IMR-90 (cell line): ENCODE data around the gene KCTD3. TPM values are rescaled to one million over a fixed set of nuclear protein-coding genes. Genes with fewer than 3 reads are reported as not detected.

Source experiments
- ATAC-seq: fragments of 200-7000 bp; cut with Tn5 transposase; 2 replicates; pipeline ENCODE4 v1.9.1; 2020; ENCODE audit warnings: low read depth, mild to moderate bottlenecking, moderate library complexity
- BruUV-seq: library from RNA; stranded (reverse); fragments of 400-500 nt; replicated peaks from 2 replicates; lab custom pipeline; 2021; lab: Mats Ljungman, UMichigan
- CTCF ChIA-PET: fragments of 300-600 bp; formaldehyde crosslinking; extraction: SDS; loops from one replicate; lab custom pipeline; 2021; ENCODE audit warnings: antibody characterized with exemption; lab: Yijun Ruan, JAX
- POLR2A ChIA-PET: fragments of 300-600 bp; sonication (Branson Sonifier 250); formaldehyde crosslinking; loops from one replicate; lab custom pipeline; 2022; ENCODE audit warnings: antibody characterized with exemption; ENCODE audit not compliant: unreplicated experiment; lab: Charles Lee
- DNase-seq: peaks from one replicate; pipeline ENCODE4 v3.0.0; 2013
- H2AFZ ChIP-seq: replicated peaks from 2 replicates; pipeline ENCODE3; 2013; ENCODE audit warnings: low read length, mild to moderate bottlenecking; ENCODE audit not compliant: poor library complexity
- H2AK5ac ChIP-seq: 2 replicates; pipeline ENCODE4 v1.6.1; 2013; ENCODE audit warnings: low read depth, low read length, inconsistent platforms
- H2AK9ac ChIP-seq: replicated peaks from 2 replicates; pipeline ENCODE3; 2013; ENCODE audit warnings: mild to moderate bottlenecking, low read depth, low read length, moderate library complexity; ENCODE audit not compliant: poor library complexity
- H2BK120ac ChIP-seq: 2 replicates; pipeline ENCODE4 v1.6.1; 2013; ENCODE audit warnings: low read depth, low read length, inconsistent platforms
- H2BK15ac ChIP-seq: 3 replicates; pipeline ENCODE4 v1.6.1; 2013; ENCODE audit warnings: low read depth, low read length, inconsistent platforms
- H2BK20ac ChIP-seq: 2 replicates; pipeline ENCODE4 v1.6.1; 2013; ENCODE audit warnings: low read depth, mild to moderate bottlenecking, inconsistent platforms, low read length, moderate library complexity
- H2BK5ac ChIP-seq: 2 replicates; pipeline ENCODE4 v1.6.1; 2013; ENCODE audit warnings: mild to moderate bottlenecking, low read depth, low read length, inconsistent platforms; ENCODE audit not compliant: poor library complexity, severe bottlenecking
- H3K14ac ChIP-seq: replicated peaks from 2 replicates; pipeline ENCODE4 v1.6.1; 2013; ENCODE audit warnings: low read depth, low read length, inconsistent platforms
- H3K18ac ChIP-seq: 2 replicates; pipeline ENCODE4 v1.6.1; 2013; ENCODE audit warnings: low read depth, low read length, control low read depth
- H3K23ac ChIP-seq: 2 replicates; pipeline ENCODE4 v1.6.1; 2013; ENCODE audit warnings: low read depth, low read length, inconsistent platforms
- H3K27ac ChIP-seq: 2 replicates; pipeline ENCODE4 v1.5.1; 2013; ENCODE audit warnings: mild to moderate bottlenecking, control low read depth, low read length; ENCODE audit not compliant: insufficient read depth
- H3K27me3 ChIP-seq: 2 replicates; pipeline ENCODE4 v1.6.1; 2013; ENCODE audit warnings: low read length; ENCODE audit not compliant: control insufficient read depth, insufficient read depth
- H3K36me3 ChIP-seq: 2 replicates; pipeline ENCODE4 v1.6.1; 2013; ENCODE audit warnings: low read length, mixed read lengths; ENCODE audit not compliant: control insufficient read depth, insufficient read depth
- H3K4ac ChIP-seq: 2 replicates; pipeline ENCODE4 v1.6.1; 2013; ENCODE audit warnings: low read depth, low read length, inconsistent platforms
- H3K4me1 ChIP-seq: 2 replicates; pipeline ENCODE4 v1.6.1; 2013; ENCODE audit warnings: low read length, mixed read lengths; ENCODE audit not compliant: control insufficient read depth, insufficient read depth
- H3K4me2 ChIP-seq: 2 replicates; pipeline ENCODE4 v1.6.1; 2013; ENCODE audit warnings: low read depth, mild to moderate bottlenecking, control low read depth, low read length, moderate library complexity
- H3K4me3 ChIP-seq: 2 replicates; pipeline ENCODE4 v1.5.1; 2013; ENCODE audit warnings: low read depth, mild to moderate bottlenecking, control low read depth, low read length, moderate library complexity; ENCODE audit not compliant: insufficient read depth
- H3K56ac ChIP-seq: 2 replicates; pipeline ENCODE4 v1.6.1; 2013; ENCODE audit warnings: low read length, inconsistent platforms; ENCODE audit not compliant: insufficient read depth; ENCODE audit errors: extremely low read depth
- H3K79me1 ChIP-seq, 2 experiments: 2 replicates each; pipeline ENCODE4 v1.6.1; 2013; ENCODE audit warnings: low read length in 2 of 2, inconsistent platforms in 1 of 2, low read depth in 1 of 2
- H3K9ac ChIP-seq: 2 replicates; pipeline ENCODE4 v1.6.1; 2013; ENCODE audit warnings: low read depth, low read length, control low read depth
- H3K9me1 ChIP-seq: 2 replicates; pipeline ENCODE4 v1.6.1; 2013; ENCODE audit warnings: low read length, inconsistent platforms; ENCODE audit not compliant: insufficient read depth
- H3K9me3 ChIP-seq: 2 replicates; pipeline ENCODE4 v1.6.1; 2013; ENCODE audit warnings: low read length; ENCODE audit not compliant: control insufficient read depth, insufficient read depth
- H4K20me1 ChIP-seq: 2 replicates; pipeline ENCODE4 v1.6.1; 2013; ENCODE audit warnings: low read length, inconsistent platforms; ENCODE audit not compliant: insufficient read depth
- H4K5ac ChIP-seq: 2 replicates; pipeline ENCODE4 v1.6.1; 2013; ENCODE audit warnings: mild to moderate bottlenecking, low read depth, low read length, control low read depth
- H4K8ac ChIP-seq, 2 experiments: 2 replicates each; pipeline ENCODE4 v1.6.1; 2013; ENCODE audit warnings: low read depth in 2 of 2, low read length in 2 of 2, control low read depth in 1 of 2, inconsistent platforms in 1 of 2
- H4K91ac ChIP-seq: 2 replicates; pipeline ENCODE4 v1.6.1; 2013; ENCODE audit warnings: low read depth, low read length, inconsistent platforms; ENCODE audit not compliant: insufficient read depth
- BHLHE40 ChIP-seq: fragments of 150-350 bp; IDR thresholded peaks from 2 replicates; pipeline ENCODE4 v1.6.1; 2016; ENCODE audit warnings: mild to moderate bottlenecking, low read depth, low read length
- CEBPB ChIP-seq: IDR thresholded peaks from 2 replicates; pipeline ENCODE4 v1.6.1; 2012; ENCODE audit warnings: low read depth, low read length, improper control_type of control experiment
- CHD1 ChIP-seq: IDR thresholded peaks from 2 replicates; pipeline ENCODE4 v1.6.1; 2012; ENCODE audit warnings: low read depth, low read length, improper control_type of control experiment
- FOS ChIP-seq: fragments of 150-350 bp; IDR thresholded peaks from 2 replicates; pipeline ENCODE4 v1.6.1; 2016; ENCODE audit warnings: low read depth, low read length
- MAFK ChIP-seq: IDR thresholded peaks from 2 replicates; pipeline ENCODE4 v1.6.1; 2012; ENCODE audit warnings: low read depth, low read length, improper control_type of control experiment
- MAZ ChIP-seq: IDR thresholded peaks from 2 replicates; pipeline ENCODE4 v1.6.1; 2012; ENCODE audit warnings: low read depth, mild to moderate bottlenecking, low read length, improper control_type of control experiment, moderate library complexity, borderline replicate concordance
- NFE2L2 ChIP-seq: fragments of 150-350 bp; IDR thresholded peaks from 2 replicates; pipeline ENCODE4 v1.6.1; 2016; ENCODE audit warnings: low read depth, mild to moderate bottlenecking, low read length
- POLR2A ChIP-seq: IDR thresholded peaks from 2 replicates; pipeline ENCODE4 v1.6.1; 2012; ENCODE audit warnings: mild to moderate bottlenecking, low read depth, low read length
- RCOR1 ChIP-seq: IDR thresholded peaks from 2 replicates; pipeline ENCODE4 v1.6.1; 2012; ENCODE audit warnings: mild to moderate bottlenecking, low read length, improper control_type of control experiment; ENCODE audit not compliant: insufficient replicate concordance
- SMC3 ChIP-seq: fragments of 150-350 bp; IDR thresholded peaks from 2 replicates; pipeline ENCODE4 v1.6.1; 2016; ENCODE audit warnings: low read depth, mild to moderate bottlenecking, antibody characterized with exemption, low read length, moderate library complexity
- dilution Hi-C: fragments of 300-500 bp; cut with HindIII; formaldehyde crosslinking; loops from one replicate; pipeline ENCODE4 v1.14.3; 2018; ENCODE audit warnings: low sequenced_read_pairs; ENCODE audit not compliant: unreplicated experiment
- in situ Hi-C: fragments of 300-500 bp; cut with MboI; formaldehyde crosslinking; loops from 3 replicates; pipeline ENCODE4 v1.14.3; 2019; ENCODE audit warnings: low sequenced_read_pairs, inconsistent platforms, mixed read lengths
- intact Hi-C: fragments of 100-400 bp; cut with micrococcal nuclease; formaldehyde crosslinking; loops from 2 replicates; pipeline ENCODE4 v1.10.0; 2022
- polyA plus RNA-seq, 3 experiments: library from polyadenylated mRNA; depleted of rRNA; stranded (reverse); fragments of >200 nt; gene quantifications; 2 replicates each; pipeline ENCODE4 v1.2.3, GENCODE V29; 2012; ENCODE audit warnings: low replicate concordance in 1 of 3
- total RNA-seq: library from RNA; depleted of rRNA; stranded (reverse); fragments of >200 nt; gene quantifications from 2 replicates; pipeline ENCODE4 v1.2.3, GENCODE V29; 2012
- TF ChIP-seq, protein P1 (sequence below): fragments of 150-350 bp; IDR thresholded peaks from 2 replicates; pipeline ENCODE4 v1.6.1; 2017; ENCODE audit warnings: mild to moderate bottlenecking, antibody characterized with exemption, low read length, low read depth
- TF ChIP-seq, protein P2 (sequence below): conservative IDR thresholded peaks from 2 replicates; pipeline ENCODE4 v1.5.1; 2012; ENCODE audit warnings: mild to moderate bottlenecking, low read depth, low read length, improper control_type of control experiment

The KCTD3 gene
- total and polyA plus RNA-seq, 2 of the 4 experiments (the other 2 are of a cell fraction) = 43.6 to 49.5 TPM

DNA sequence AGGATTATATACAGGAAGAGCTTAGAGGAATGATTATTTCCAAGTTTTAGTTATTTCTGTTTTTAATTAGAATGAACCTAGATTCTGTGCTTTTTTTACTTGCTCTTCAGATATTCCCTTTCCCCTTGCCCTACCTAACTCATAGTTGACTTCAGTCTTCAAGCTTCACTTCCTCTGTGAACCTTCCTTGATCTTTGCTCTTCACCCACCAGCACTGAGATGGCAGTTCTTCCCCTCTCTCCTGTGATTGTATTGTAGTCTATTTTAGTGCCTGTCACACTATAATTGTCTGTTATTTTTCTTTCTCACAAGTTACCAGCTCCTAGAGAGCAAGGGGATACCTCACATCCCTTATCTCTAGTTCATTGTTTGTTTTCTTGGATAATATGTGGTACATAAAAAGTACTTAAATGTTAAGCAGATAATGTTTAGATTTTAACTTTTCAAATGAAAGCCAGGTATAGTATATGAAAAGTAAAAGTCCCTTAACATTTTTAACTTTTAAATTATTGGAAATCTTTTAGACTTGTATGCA, 33.2 kb downstream of the KCTD3 start:
- H3K9me1 ChIP-seq = peaks cover 2% of the 10 kb centered on the region
- no peak overlapping the region for H3K23ac ChIP-seq
- H2AK9ac ChIP-seq = no peak overlapping the region
- no peak overlapping the region for H3K4me3 ChIP-seq
- H2BK20ac ChIP-seq = peak overlapping the region; percentile 59; the same call in 1 of the 2 replicates
- no peak overlapping the region for H3K4me2 ChIP-seq
- in situ Hi-C loops (no loop called here), dilution Hi-C loops (no loop called here), intact Hi-C loops (no loop called here)
- no peak overlapping the region for H3K9ac ChIP-seq
- H2BK15ac ChIP-seq = no peak overlapping the region
- H4K5ac ChIP-seq = peak overlapping the region; percentile 15; the same call in 1 of the 2 replicates
- H3K4ac ChIP-seq = peak overlapping the region; percentile 20; the same call in 1 of the 2 replicates
- H2BK120ac ChIP-seq = no peak overlapping the region
- DNase-seq = no peak
- peak overlapping the region; percentile 63 for H2BK5ac ChIP-seq
- H3K27me3 ChIP-seq = no peaks in the 10 kb centered on the region
- H4K91ac ChIP-seq = no peak overlapping the region
- no peak for TF ChIP-seq MAZ
- no peak for TF ChIP-seq CHD1
- TF ChIP-seq RCOR1 = no peak
- no peak for TF ChIP-seq POLR2A
- TF ChIP-seq FOS = no peak
- TF ChIP-seq, protein P1, sequence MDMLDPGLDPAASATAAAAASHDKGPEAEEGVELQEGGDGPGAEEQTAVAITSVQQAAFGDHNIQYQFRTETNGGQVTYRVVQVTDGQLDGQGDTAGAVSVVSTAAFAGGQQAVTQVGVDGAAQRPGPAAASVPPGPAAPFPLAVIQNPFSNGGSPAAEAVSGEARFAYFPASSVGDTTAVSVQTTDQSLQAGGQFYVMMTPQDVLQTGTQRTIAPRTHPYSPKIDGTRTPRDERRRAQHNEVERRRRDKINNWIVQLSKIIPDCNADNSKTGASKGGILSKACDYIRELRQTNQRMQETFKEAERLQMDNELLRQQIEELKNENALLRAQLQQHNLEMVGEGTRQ = no peak
- TF ChIP-seq, protein P2, sequence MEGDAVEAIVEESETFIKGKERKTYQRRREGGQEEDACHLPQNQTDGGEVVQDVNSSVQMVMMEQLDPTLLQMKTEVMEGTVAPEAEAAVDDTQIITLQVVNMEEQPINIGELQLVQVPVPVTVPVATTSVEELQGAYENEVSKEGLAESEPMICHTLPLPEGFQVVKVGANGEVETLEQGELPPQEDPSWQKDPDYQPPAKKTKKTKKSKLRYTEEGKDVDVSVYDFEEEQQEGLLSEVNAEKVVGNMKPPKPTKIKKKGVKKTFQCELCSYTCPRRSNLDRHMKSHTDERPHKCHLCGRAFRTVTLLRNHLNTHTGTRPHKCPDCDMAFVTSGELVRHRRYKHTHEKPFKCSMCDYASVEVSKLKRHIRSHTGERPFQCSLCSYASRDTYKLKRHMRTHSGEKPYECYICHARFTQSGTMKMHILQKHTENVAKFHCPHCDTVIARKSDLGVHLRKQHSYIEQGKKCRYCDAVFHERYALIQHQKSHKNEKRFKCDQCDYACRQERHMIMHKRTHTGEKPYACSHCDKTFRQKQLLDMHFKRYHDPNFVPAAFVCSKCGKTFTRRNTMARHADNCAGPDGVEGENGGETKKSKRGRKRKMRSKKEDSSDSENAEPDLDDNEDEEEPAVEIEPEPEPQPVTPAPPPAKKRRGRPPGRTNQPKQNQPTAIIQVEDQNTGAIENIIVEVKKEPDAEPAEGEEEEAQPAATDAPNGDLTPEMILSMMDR = no peak
- no peak for TF ChIP-seq CEBPB
- no peak for TF ChIP-seq BHLHE40
- no peak for TF ChIP-seq SMC3
- TF ChIP-seq NFE2L2 = no peak
- no peak for TF ChIP-seq MAFK
- H3K9me3 ChIP-seq = no peaks in the 10 kb centered on the region
- H3K79me1 ChIP-seq = peaks cover 6 to 15% of the 10 kb centered on the region in 2 experiments; a peak in 3 of 4 replicates
- H3K4me1 ChIP-seq = peaks cover 19% of the 10 kb centered on the region
- H2AFZ ChIP-seq = no peak overlapping the region
- ChIA-PET POLR2A (no interaction called here), CTCF (no interaction called here)
- H3K18ac ChIP-seq = peak overlapping the region; percentile 24; the same call in 1 of the 2 replicates
- peaks cover 6% of the 10 kb centered on the region for H3K36me3 ChIP-seq
- H2AK5ac ChIP-seq = no peak overlapping the region
- 0 out of 4 replicates have a peak overlapping the region, but pooled peaks of 1 of the 2 experiments have one; percentile 12 for H4K8ac ChIP-seq
- no peak for ATAC-seq
- BruUV-seq = no TSS peak
- no peak overlapping the region for H3K14ac ChIP-seq
- H3K27ac ChIP-seq = peak overlapping the region; percentile 51; the same call in 1 of the 2 replicates
- peaks cover 3% of the 10 kb centered on the region; the same call in 1 of the 2 replicates for H4K20me1 ChIP-seq
- H3K56ac ChIP-seq = no peak overlapping the region
